Hepatocyte (in vitro differentiated cells): ENCODE measurements around the gene MYO1E.

Experiments used
- CTCF ChIP-seq: fragments of 200-600 bp; sonication (generic); IDR thresholded peaks from 2 replicates; pipeline ENCODE4 v1.5.1; 2016; ENCODE audit warnings: antibody characterized with exemption, mild to moderate bottlenecking; ENCODE audit not compliant: poor library complexity
- EZH2 ChIP-seq: fragments of 200-600 bp; sonication (generic); IDR thresholded peaks from 2 replicates; pipeline ENCODE4 v1.6.1; 2016; ENCODE audit warnings: antibody characterized with exemption, mild to moderate bottlenecking, borderline replicate concordance
- EZH2phosphoT487 ChIP-seq: fragments of 200-600 bp; sonication (generic); IDR thresholded peaks from one replicate; pipeline ENCODE4 v1.6.1; 2018; ENCODE audit warnings: antibody characterized with exemption, mild to moderate bottlenecking, low read depth, moderate library complexity; ENCODE audit not compliant: unreplicated experiment, severe bottlenecking

DNA sequence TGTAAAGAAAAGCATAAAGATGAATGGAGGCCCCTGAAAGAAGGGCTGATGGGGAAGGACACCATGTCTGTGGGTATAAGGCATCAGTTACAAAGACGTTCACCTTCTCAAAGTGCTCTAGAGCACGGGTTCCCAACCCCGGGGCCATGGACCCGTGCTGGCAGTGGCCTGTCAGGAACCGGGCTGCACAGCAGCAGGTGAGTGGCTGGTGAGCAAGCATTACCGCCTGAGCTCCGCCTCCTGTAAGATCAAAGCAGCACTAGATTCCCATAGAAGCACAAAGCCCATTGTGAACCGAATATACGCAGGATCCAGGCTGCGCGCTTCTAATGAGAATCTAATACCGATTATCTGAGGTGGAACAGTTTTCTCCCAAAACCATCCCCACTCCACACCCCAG lies 25.7 kb downstream of the MYO1E start:
- TF ChIP-seq CTCF (no peak), EZH2 (no peak), EZH2phosphoT487 (no peak)
